Measurements from ENCODE around the gene AARSD1.
"Not testable (repeated sequence)": the region's sequence is repeated elsewhere in the genome, so short reads cannot be mapped to it uniquely, and the experiment has no call there.

The AARSD1 gene

GRCh38 chr17:42918902-42919521 lies 45.2 kb downstream of the AARSD1 start:
- no peak for DNase-seq

- no peak for DNase-seq
Observed at GRCh38 chr17:42917236-42917603, 47.0 kb downstream of the AARSD1 start.

GRCh38 chr17:42916388-42917235 lies 47.6 kb downstream of the AARSD1 start:
- not testable (repeated sequence) for DNase-seq

GRCh38 chr17:42915288-42915687 lies 49.0 kb downstream of the AARSD1 start:
- not testable (repeated sequence) for DNase-seq

- DNase-seq = no peak
Observed at GRCh38 chr17:42913981-42914617, 50.2 kb downstream of the AARSD1 start.

- no peak for DNase-seq
Observed at GRCh38 chr17:42913522-42913921, 50.7 kb downstream of the AARSD1 start.

GRCh38 chr17:42908872-42909700 lies 55.2 kb downstream of the AARSD1 start:
- DNase-seq = no peak

GRCh38 chr17:42906772-42907446 lies 57.3 kb downstream of the AARSD1 start:
- no peak for DNase-seq

- DNase-seq = no peak
Observed at GRCh38 chr17:42904110-42904469, 60.2 kb downstream of the AARSD1 start.

GRCh38 chr17:42901535-42902229 lies 62.6 kb downstream of the AARSD1 start:
- DNase-seq = no peak

Measured in stimulated activated CD4-positive, alpha-beta T cell treated with anti-CD3 and anti-CD28 coated beads, Interleukin-4, amount 100 ng/mL, for 4 hours (primary cell).